ENCODE measurements around the gene MACROD2. TPM values are rescaled to one million over a fixed set of nuclear protein-coding genes. Genes with fewer than 3 reads are reported as not detected.

Gene MACROD2
- total RNA-seq, 4 donors from 2014 or later = 1.8 to 4.8 (median 2.9) TPM

GRCh38 chr20:15512916-15513315, 1517.6 kb downstream of the MACROD2 start:
- H3K27ac ChIP-seq = no peak overlapping the region
- no peak for TF ChIP-seq POLR2A (IDR thresholded peaks at IDR 0.05)
- TF ChIP-seq CTCF (IDR thresholded peaks at IDR 0.05) = no peak
- no peaks in the 10 kb centered on the region for H3K27me3 ChIP-seq
- H3K4me1 ChIP-seq = no peaks in the 10 kb centered on the region
- no peak overlapping the region for H3K4me3 ChIP-seq
- intact Hi-C loops (cut with DNase I) = no loop called here
- no peaks in the 10 kb centered on the region for H3K9me3 ChIP-seq
- WGBS, 2 donors = 37 to 42% methylated on average over 5 of the region's 5 CpGs
- DNase-seq = no peak
- no peaks in the 10 kb centered on the region for H3K36me3 ChIP-seq

- Histone ChIP-seq H3K4me3 (no peak overlapping the region), H3K27ac (no peak overlapping the region), H3K4me1 (no peaks in the 10 kb centered on the region), H3K27me3 (no peaks in the 10 kb centered on the region), H3K9me3 (no peaks in the 10 kb centered on the region), H3K36me3 (no peaks in the 10 kb centered on the region)
- DNase-seq = no peak
- WGBS, 2 donors = 22 to 37% methylated on average over 2 of the region's 2 CpGs
- no peak for TF ChIP-seq CTCF (IDR thresholded peaks at IDR 0.05)
- TF ChIP-seq POLR2A (IDR thresholded peaks at IDR 0.05) = no peak
- intact Hi-C loops (cut with DNase I) = no loop called here
Measured at GRCh38 chr20:15515691-15516090, 1520.4 kb downstream of the MACROD2 start.

GRCh38 chr20:15520930-15521524, 1525.7 kb downstream of the MACROD2 start:
- intact Hi-C loops (cut with DNase I) = no loop called here
- no peak for DNase-seq
- Histone ChIP-seq H3K4me3 (no peak overlapping the region), H3K36me3 (no peaks in the 10 kb centered on the region), H3K9me3 (no peaks in the 10 kb centered on the region), H3K4me1 (no peaks in the 10 kb centered on the region), H3K27ac (no peak overlapping the region), H3K27me3 (no peaks in the 10 kb centered on the region)
- WGBS, 2 donors = 74 to 77% methylated on average over 6 of the region's 6 CpGs
- TF ChIP-seq POLR2A (IDR thresholded peaks at IDR 0.05) (no peak), CTCF (IDR thresholded peaks at IDR 0.05) (no peak)

- TF ChIP-seq POLR2A (IDR thresholded peaks at IDR 0.05) = no peak
- TF ChIP-seq CTCF (IDR thresholded peaks at IDR 0.05) = no peak
- WGBS, 2 donors = 88 to 90% methylated on average over 3 of the region's 3 CpGs
- intact Hi-C loops (cut with DNase I) = no loop called here
- H3K4me1 ChIP-seq = no peaks in the 10 kb centered on the region
- H3K27me3 ChIP-seq = no peaks in the 10 kb centered on the region
- H3K9me3 ChIP-seq = no peaks in the 10 kb centered on the region
- H3K4me3 ChIP-seq = no peak overlapping the region
- H3K27ac ChIP-seq = no peak overlapping the region
- H3K36me3 ChIP-seq = no peaks in the 10 kb centered on the region
- DNase-seq = no peak
Measured at GRCh38 chr20:15523400-15523799, 1528.1 kb downstream of the MACROD2 start.

GRCh38 chr20:15528391-15529111, 1533.2 kb downstream of the MACROD2 start:
- H3K27me3 ChIP-seq = no peaks in the 10 kb centered on the region
- H3K27ac ChIP-seq = no peak overlapping the region
- TF ChIP-seq POLR2A (IDR thresholded peaks at IDR 0.05) = no peak
- no peak for TF ChIP-seq CTCF (IDR thresholded peaks at IDR 0.05)
- WGBS, 2 donors = 69 to 81% methylated on average over 4 of the region's 4 CpGs
- no peak for DNase-seq
- H3K9me3 ChIP-seq = no peaks in the 10 kb centered on the region
- no peaks in the 10 kb centered on the region for H3K36me3 ChIP-seq
- H3K4me1 ChIP-seq = no peaks in the 10 kb centered on the region
- no peak overlapping the region for H3K4me3 ChIP-seq
- intact Hi-C loops (cut with DNase I) = no loop called here
